GM18870 (cell line): ENCODE results near the gene IFIT1B.
"Not testable (repeated sequence)": the region's sequence is repeated elsewhere in the genome, so short reads cannot be mapped to it uniquely, and the experiment has no call there.

Source experiments
- ATAC-seq: cut with Tn5 transposase; IDR thresholded peaks from one replicate; pipeline ENCODE4 v1.9.1; 2021; ENCODE audit warnings: moderate library complexity; ENCODE audit not compliant: unreplicated experiment

Gene IFIT1B

GRCh38 chr10:89373916-89374711 lies 3.7 kb upstream of the IFIT1B start:
- ATAC-seq: no peak

- no peak for ATAC-seq
Measured at GRCh38 chr10:89374713-89375141, 3.1 kb upstream of the IFIT1B start.

- ATAC-seq: no peak
Measured at GRCh38 chr10:89379103-89379502, 1.2 kb downstream of the IFIT1B start.

- no peak for ATAC-seq
Measured at GRCh38 chr10:89382757-89383156, 4.9 kb downstream of the IFIT1B start.

GRCh38 chr10:89384474-89385340 lies 6.9 kb downstream of the IFIT1B start:
- ATAC-seq: no peak

- no peak for ATAC-seq
Measured at GRCh38 chr10:89388806-89389205, 10.9 kb downstream of the IFIT1B start.

GRCh38 chr10:89389254-89389653 lies 11.4 kb downstream of the IFIT1B start:
- ATAC-seq: no peak

- ATAC-seq: no peak
Measured at GRCh38 chr10:89390476-89391225, 12.8 kb downstream of the IFIT1B start.

GRCh38 chr10:89391226-89391576 lies 13.3 kb downstream of the IFIT1B start:
- ATAC-seq: not testable (repeated sequence)

GRCh38 chr10:89391907-89392756 lies 14.3 kb downstream of the IFIT1B start, which contains the start of gene IFIT1:
IFIT1 (plus strand) TSS chr10:89392623; CDS start chr10:89392713, 90 bp downstream.
- peak; percentile 78 for ATAC-seq

- peak; percentile 32 for ATAC-seq
Measured at GRCh38 chr10:89392974-89393373, 15.1 kb downstream of the IFIT1B start.

- no peak for ATAC-seq
Measured at GRCh38 chr10:89393898-89394297, 16.0 kb downstream of the IFIT1B start.

GRCh38 chr10:89395141-89395540 lies 17.3 kb downstream of the IFIT1B start:
- ATAC-seq: no peak

GRCh38 chr10:89398003-89398749 lies 20.3 kb downstream of the IFIT1B start:
- ATAC-seq: no peak

- ATAC-seq: no peak
Measured at GRCh38 chr10:89399956-89400355, 22.1 kb downstream of the IFIT1B start.

- ATAC-seq: no peak
Measured at GRCh38 chr10:89403043-89403442, 25.2 kb downstream of the IFIT1B start.

GRCh38 chr10:89404104-89405047 lies 26.5 kb downstream of the IFIT1B start:
- ATAC-seq: no peak

GRCh38 chr10:89406178-89406577 lies 28.3 kb downstream of the IFIT1B start:
- not testable (repeated sequence) for ATAC-seq
